Activated CD8-positive, alpha-beta memory T cell treated with anti-CD3 and anti-CD28 coated beads, Interleukin-2, amount 10 ng/mL, durations not matched to agents 7 days and 5 days (primary cell): ENCODE results near the gene UBA52. TPM values are rescaled to one million over a fixed set of nuclear protein-coding genes. Genes with fewer than 3 reads are reported as not detected.
A peak's percentile ranks its signal among the peaks of the same experiment; 100 is the strongest.

ENCODE experiments used
- ATAC-seq: fragments of 150-1000 bp; cut with Tn5 transposase; one replicate; pipeline ENCODE4 v1.10.0; 2021; ENCODE audit warnings: moderate library complexity
- CTCF ChIA-PET: fragments of 350-600 bp; sonication (Branson Sonifier 250); formaldehyde crosslinking; loops from one replicate; lab custom pipeline; 2021; ENCODE audit warnings: antibody characterized with exemption; lab: Charles Lee
- DNase-seq: peaks from one replicate; pipeline ENCODE4 v3.0.0-alpha.2; 2020
- H3K27ac Mint-ChIP-seq: one replicate; pipeline ENCODE4 v1.8.0; 2021; ENCODE audit warnings: mild to moderate bottlenecking, mixed read lengths
- H3K27me3 Mint-ChIP-seq: one replicate; pipeline ENCODE4 v1.8.0; 2021; ENCODE audit warnings: mixed read lengths
- H3K36me3 Mint-ChIP-seq: one replicate; pipeline ENCODE4 v1.8.0; 2021; ENCODE audit warnings: mild to moderate bottlenecking, mixed read lengths
- H3K4me1 Mint-ChIP-seq: one replicate; pipeline ENCODE4 v1.8.0; 2021; ENCODE audit warnings: mixed read lengths
- H3K4me3 Mint-ChIP-seq: one replicate; pipeline ENCODE4 v1.8.0; 2021; ENCODE audit warnings: mild to moderate bottlenecking, moderate library complexity, mixed read lengths
- H3K9me3 Mint-ChIP-seq: one replicate; pipeline ENCODE4 v1.8.0; 2022; ENCODE audit warnings: low read depth, mixed read lengths
- total RNA-seq, 2 experiments: library from RNA; stranded (reverse); gene quantifications; one replicate each; pipeline ENCODE4 v1.2.3, GENCODE V29; 2021

The UBA52 gene
- total RNA-seq, 2 experiments from 2014 or later, result 1,256 to 1,325 TPM

- CTCF ChIA-PET, result interaction anchor here (1.0 to 2.0 kb wide), 3 partner anchors 19 to 286 kb away, joined by 3 to 4 read pairs (median 4); partner anchors contain the start of gene FKBP8
- peaks cover 23% of the 10 kb centered on the region for H3K36me3 Mint-ChIP-seq
- H3K27me3 Mint-ChIP-seq, result no peaks in the 10 kb centered on the region
- H3K4me3 Mint-ChIP-seq, result no peak overlapping the region
- no peak for DNase-seq
- H3K27ac Mint-ChIP-seq, result peak overlapping the region; percentile 1
- ATAC-seq, result no peak
- H3K4me1 Mint-ChIP-seq, result peaks cover 22% of the 10 kb centered on the region
- H3K9me3 Mint-ChIP-seq, result no peaks in the 10 kb centered on the region
Observed at GRCh38 chr19:18562086-18562485, 9.6 kb upstream of the UBA52 start.

GRCh38 chr19:18566953-18567352 is 4.7 kb upstream of the UBA52 start:
- ATAC-seq (no peak), DNase-seq (no peak)
- no peak overlapping the region for H3K27ac Mint-ChIP-seq
- H3K36me3 Mint-ChIP-seq, result peaks cover 44% of the 10 kb centered on the region
- no peaks in the 10 kb centered on the region for H3K9me3 Mint-ChIP-seq
- peaks cover 6% of the 10 kb centered on the region for H3K4me1 Mint-ChIP-seq
- CTCF ChIA-PET, result interaction anchor here (1.5 kb wide), 1 partner anchor 9 kb away, joined by 4 read pairs; the partner anchor contains the start of gene KXD1
- H3K27me3 Mint-ChIP-seq, result no peaks in the 10 kb centered on the region
- no peak overlapping the region for H3K4me3 Mint-ChIP-seq

- Mint-ChIP-seq H3K4me1 (peaks cover 19% of the 10 kb centered on the region), H3K4me3 (no peak overlapping the region), H3K27me3 (no peaks in the 10 kb centered on the region), H3K36me3 (peaks cover 52% of the 10 kb centered on the region), H3K27ac (peak overlapping the region; percentile 28), H3K9me3 (no peaks in the 10 kb centered on the region)
- CTCF ChIA-PET, result interaction anchor here (1.5 kb wide), 1 partner anchor 10 kb away, joined by 4 read pairs; the partner anchor contains the start of gene KXD1
- DNase-seq, result no peak
- no peak for ATAC-seq
Observed at GRCh38 chr19:18568367-18568766, 3.3 kb upstream of the UBA52 start.

- CTCF ChIA-PET, result interaction anchor here (4.1 kb wide), 1 partner anchor 14 kb away, joined by 48 read pairs; the partner anchor contains the start of gene REX1BD
- DNase-seq (no peak), ATAC-seq (no peak)
- peaks cover 49% of the 10 kb centered on the region for H3K36me3 Mint-ChIP-seq
- H3K27ac Mint-ChIP-seq, result no peak overlapping the region
- H3K4me3 Mint-ChIP-seq, result no peak overlapping the region
- H3K27me3 Mint-ChIP-seq, result no peaks in the 10 kb centered on the region
- no peaks in the 10 kb centered on the region for H3K9me3 Mint-ChIP-seq
- peaks cover 40% of the 10 kb centered on the region for H3K4me1 Mint-ChIP-seq
Observed at GRCh38 chr19:18574691-18575291, 3.1 kb downstream of the UBA52 start.

- DNase-seq (no peak), ATAC-seq (no peak)
- Mint-ChIP-seq H3K27me3 (no peaks in the 10 kb centered on the region), H3K9me3 (no peaks in the 10 kb centered on the region), H3K4me3 (no peak overlapping the region), H3K27ac (no peak overlapping the region), H3K36me3 (peaks cover 44% of the 10 kb centered on the region), H3K4me1 (peaks cover 35% of the 10 kb centered on the region)
- CTCF ChIA-PET, result interaction anchor here (2.5 kb wide), 1 partner anchor 12 kb away, joined by 17 read pairs; the partner anchor contains the start of gene REX1BD
Observed at GRCh38 chr19:18576383-18576782, 4.7 kb downstream of the UBA52 start.

- no peak for DNase-seq
- H3K4me3 Mint-ChIP-seq, result no peak overlapping the region
- CTCF ChIA-PET, result interaction anchor here (0.7 to 2.5 kb wide), 2 partner anchors 11 to 33 kb away, joined by 3 to 17 read pairs; partner anchors contain the start of gene REX1BD
- no peaks in the 10 kb centered on the region for H3K27me3 Mint-ChIP-seq
- H3K27ac Mint-ChIP-seq, result no peak overlapping the region
- no peak for ATAC-seq
- H3K4me1 Mint-ChIP-seq, result peaks cover 30% of the 10 kb centered on the region
- H3K9me3 Mint-ChIP-seq, result no peaks in the 10 kb centered on the region
- H3K36me3 Mint-ChIP-seq, result peaks cover 37% of the 10 kb centered on the region
Observed at GRCh38 chr19:18577365-18577914, 5.8 kb downstream of the UBA52 start.

- Mint-ChIP-seq H3K4me3 (no peak overlapping the region), H3K36me3 (peaks cover 11% of the 10 kb centered on the region), H3K27me3 (no peaks in the 10 kb centered on the region), H3K9me3 (no peaks in the 10 kb centered on the region), H3K27ac (no peak overlapping the region), H3K4me1 (peaks cover 18% of the 10 kb centered on the region)
- DNase-seq (no peak), ATAC-seq (no peak)
- CTCF ChIA-PET, result interaction anchor here (1.5 kb wide), 1 partner anchor 8 kb away, joined by 3 read pairs; the partner anchor contains the start of gene UBA52
Observed at GRCh38 chr19:18580311-18580710, 8.7 kb downstream of the UBA52 start.

- H3K27ac Mint-ChIP-seq, result no peak overlapping the region
- DNase-seq, result no peak
- CTCF ChIA-PET, result interaction anchor here (1.2 to 5.4 kb wide), 3 partner anchors 8 to 65 kb away, joined by 3 to 67 read pairs (median 5); partner anchors contain the start of gene ELL
- H3K4me1 Mint-ChIP-seq, result peaks cover 44% of the 10 kb centered on the region
- H3K9me3 Mint-ChIP-seq, result no peaks in the 10 kb centered on the region
- H3K36me3 Mint-ChIP-seq, result peaks cover 3% of the 10 kb centered on the region
- H3K27me3 Mint-ChIP-seq, result no peaks in the 10 kb centered on the region
- ATAC-seq, result no peak
- no peak overlapping the region for H3K4me3 Mint-ChIP-seq
Observed at GRCh38 chr19:18586306-18586705, 14.6 kb downstream of the UBA52 start.

- ATAC-seq, result no peak
- no peak for DNase-seq
- CTCF ChIA-PET, result interaction anchor here (0.6 to 5.4 kb wide), 19 partner anchors 11 to 260 kb away, joined by 3 to 67 read pairs (median 10); partner anchors contain the start of genes CRTC1, ELL, FKBP8 and KXD1
- no peaks in the 10 kb centered on the region for H3K9me3 Mint-ChIP-seq
- H3K27ac Mint-ChIP-seq, result peak overlapping the region; percentile 94
- peaks cover 3% of the 10 kb centered on the region for H3K36me3 Mint-ChIP-seq
- H3K27me3 Mint-ChIP-seq, result no peaks in the 10 kb centered on the region
- peaks cover 44% of the 10 kb centered on the region for H3K4me1 Mint-ChIP-seq
- peak overlapping the region; percentile 77 for H3K4me3 Mint-ChIP-seq
Observed at GRCh38 chr19:18587561-18587960, 15.9 kb downstream of the UBA52 start.

- H3K36me3 Mint-ChIP-seq, result peaks cover 3% of the 10 kb centered on the region
- no peak for DNase-seq
- no peaks in the 10 kb centered on the region for H3K9me3 Mint-ChIP-seq
- no peak for ATAC-seq
- peak overlapping the region; percentile 77 for H3K4me3 Mint-ChIP-seq
- H3K4me1 Mint-ChIP-seq, result peaks cover 44% of the 10 kb centered on the region
- no peaks in the 10 kb centered on the region for H3K27me3 Mint-ChIP-seq
- H3K27ac Mint-ChIP-seq, result peak overlapping the region; percentile 94
- CTCF ChIA-PET, result interaction anchor here (0.6 to 5.4 kb wide), 26 partner anchors 10 to 331 kb away, joined by 3 to 67 read pairs (median 8); partner anchors contain the start of genes COPE, CRTC1, DDX49 and ELL
Observed at GRCh38 chr19:18587962-18588610, 16.4 kb downstream of the UBA52 start.

GRCh38 chr19:18588611-18589379 is 17.1 kb downstream of the UBA52 start, which contains the start of gene REX1BD:
TSS of gene REX1BD (plus strand) at chr19:18588798. CDS start at chr19:18588802, 4 bp downstream.
- DNase-seq, result peak; percentile 91
- CTCF ChIA-PET, result interaction anchor here (0.6 to 5.4 kb wide), 42 partner anchors 9 to 1122 kb away, joined by 3 to 67 read pairs (median 4); partner anchors contain the start of genes COPE, DDX49, ELL and FKBP8
- H3K36me3 Mint-ChIP-seq, result peaks cover 3% of the 10 kb centered on the region
- no peaks in the 10 kb centered on the region for H3K9me3 Mint-ChIP-seq
- no peaks in the 10 kb centered on the region for H3K27me3 Mint-ChIP-seq
- peak within 1 kb of the TSS; percentile 77 for H3K4me3 Mint-ChIP-seq
- H3K27ac Mint-ChIP-seq, result peak within 1 kb of the TSS; percentile 94
- peak; percentile 82 for ATAC-seq
- H3K4me1 Mint-ChIP-seq, result peaks cover 47% of the 10 kb centered on the region
